Omental fat pad (tissue), 4 donors: ENCODE data around the gene TYMP. TPM values are rescaled to one million over a fixed set of nuclear protein-coding genes. Genes with fewer than 3 reads are reported as not detected.

Source experiments
- ATAC-seq: fragments of 150-250 bp; one replicate; pipeline ENCODE4 v1.9.1; 2016; ENCODE audit warnings: mild to moderate bottlenecking, moderate library complexity; ENCODE audit not compliant: low FRiP score
- DNase-seq: peaks from one replicate; pipeline ENCODE4 v3.0.0-alpha.2; 2019; ENCODE audit warnings: low spot score
- CTCF ChIP-seq, 3 donors: fragments of 450-650 bp; IDR thresholded peaks; one replicate each; pipeline ENCODE4 v1.5.1; 2016 to 2017; ENCODE audit warnings: antibody characterized with exemption in 3 of 3, mild to moderate bottlenecking in 3 of 3, moderate library complexity in 2 of 3
- total RNA-seq, 4 donors: library from RNA; depleted of rRNA; stranded (reverse); fragments of >200 nt; gene quantifications; one replicate each; pipeline ENCODE4 v1.1.0, GENCODE V29; 2016

Gene TYMP
- total RNA-seq, 4 donors from 2014 or later: 47.9 to 212 (median 144) TPM

GRCh38 chr22:50550395-50550794, 20.6 kb upstream of the TYMP start:
- DNase-seq (no peak), ATAC-seq (no peak)
- TF ChIP-seq CTCF (IDR thresholded peaks at IDR 0.05): no peak

- no peak for TF ChIP-seq CTCF (IDR thresholded peaks at IDR 0.05)
- DNase-seq (no peak), ATAC-seq (no peak)
Observed at GRCh38 chr22:50548921-50549790, 19.3 kb upstream of the TYMP start.

- ATAC-seq (no peak), DNase-seq (no peak)
- no peak for TF ChIP-seq CTCF (IDR thresholded peaks at IDR 0.05)
Observed at GRCh38 chr22:50548040-50548920, 18.5 kb upstream of the TYMP start.

- no peak for TF ChIP-seq CTCF (IDR thresholded peaks at IDR 0.05)
- ATAC-seq (no peak), DNase-seq (no peak)
Observed at GRCh38 chr22:50547263-50547985, 17.6 kb upstream of the TYMP start.

- ATAC-seq (no peak), DNase-seq (no peak)
- TF ChIP-seq CTCF (IDR thresholded peaks at IDR 0.05): no peak
Observed at GRCh38 chr22:50546326-50547262, 16.8 kb upstream of the TYMP start.
